ENCODE measurements around the gene CHAD.

Gene CHAD, protein sequence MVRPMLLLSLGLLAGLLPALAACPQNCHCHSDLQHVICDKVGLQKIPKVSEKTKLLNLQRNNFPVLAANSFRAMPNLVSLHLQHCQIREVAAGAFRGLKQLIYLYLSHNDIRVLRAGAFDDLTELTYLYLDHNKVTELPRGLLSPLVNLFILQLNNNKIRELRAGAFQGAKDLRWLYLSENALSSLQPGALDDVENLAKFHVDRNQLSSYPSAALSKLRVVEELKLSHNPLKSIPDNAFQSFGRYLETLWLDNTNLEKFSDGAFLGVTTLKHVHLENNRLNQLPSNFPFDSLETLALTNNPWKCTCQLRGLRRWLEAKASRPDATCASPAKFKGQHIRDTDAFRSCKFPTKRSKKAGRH

GRCh38 chr17:50468304-50469207, at the start of gene CHAD:
Gene CHAD (minus strand): TSS chr17:50468880. CDS start chr17:50468813, 67 bp downstream.
- DNase-seq, result no peak

DNA sequence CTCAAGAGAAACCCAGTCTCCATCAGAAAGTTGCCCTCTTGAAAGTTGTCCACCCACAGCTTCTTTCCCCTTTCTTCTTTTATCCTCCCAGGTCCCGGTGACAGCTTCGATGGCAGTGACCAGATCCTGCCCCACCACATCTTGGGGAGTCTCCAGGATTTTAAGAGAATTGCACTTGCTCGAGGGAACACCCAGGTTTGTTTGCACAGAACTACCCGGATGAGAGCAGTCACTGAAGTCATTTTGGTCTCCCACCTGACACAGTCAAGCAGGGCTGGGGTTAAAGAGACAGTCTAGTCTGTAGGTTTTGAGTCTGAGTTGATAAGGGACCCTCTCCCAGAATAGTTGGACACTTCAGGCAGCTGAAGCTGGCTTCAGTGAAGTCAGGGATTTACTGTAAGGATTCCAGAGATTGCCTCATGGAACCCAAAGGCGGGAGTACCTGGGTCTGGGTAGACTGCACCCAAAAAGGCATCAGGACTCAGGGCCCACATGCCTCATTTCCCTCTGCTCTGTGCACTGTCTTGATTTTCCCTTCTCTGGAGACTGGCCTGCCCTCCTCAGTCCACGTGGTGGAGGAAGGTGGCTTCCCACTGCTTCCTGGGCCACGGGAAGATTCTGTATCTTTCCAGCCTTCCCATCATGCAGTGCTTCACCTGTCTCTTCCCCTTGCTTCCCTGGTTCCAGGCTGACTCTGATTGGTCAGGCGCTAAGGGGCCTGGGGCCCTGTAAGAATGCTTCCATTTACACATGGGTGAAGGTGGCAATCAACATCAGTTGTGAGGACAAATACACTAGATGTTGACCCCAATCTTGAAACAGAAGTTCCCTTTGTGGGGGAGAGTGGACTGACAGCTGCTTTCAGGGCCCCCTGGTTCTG, 49.1 kb upstream of the CHAD start:
- no peak for DNase-seq

GRCh38 chr17:50517011-50517410, 48.3 kb upstream of the CHAD start:
- DNase-seq, result no peak

DNA sequence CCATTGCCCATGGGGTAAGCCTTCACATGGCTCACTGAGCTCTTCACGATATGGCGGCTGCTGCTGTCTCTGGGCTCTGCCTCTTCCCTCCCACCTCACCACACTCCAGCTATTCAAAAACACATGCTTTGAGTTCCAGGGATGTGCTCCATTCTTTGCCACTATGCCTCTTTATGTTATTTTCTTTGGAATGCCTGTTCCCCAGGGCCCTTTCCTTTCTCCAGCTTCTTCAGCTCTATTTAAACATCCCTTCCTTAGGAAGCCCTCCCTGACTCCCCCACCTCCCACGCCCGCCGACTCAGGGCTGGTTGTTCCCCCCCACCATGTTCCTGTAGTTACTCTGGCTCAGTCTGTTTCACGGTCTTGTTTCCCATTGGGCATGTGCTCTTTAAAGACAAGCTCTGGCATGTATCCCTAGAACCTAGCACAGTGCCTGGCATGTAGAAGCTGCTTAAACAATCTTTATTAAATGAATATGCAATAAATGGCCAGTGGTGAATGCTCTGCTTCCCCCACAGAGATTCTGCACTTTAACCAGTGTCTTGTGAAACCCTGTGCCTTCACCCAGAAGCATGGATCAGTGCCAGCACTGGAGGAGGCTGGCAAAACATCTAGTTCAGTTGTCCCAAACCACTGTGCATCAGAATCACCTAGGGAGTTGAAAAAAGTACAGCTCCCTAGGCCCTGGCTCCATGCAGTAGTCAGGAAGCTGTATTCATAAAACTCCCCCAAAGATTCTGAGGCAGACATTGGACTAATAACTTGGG, 46.4 kb upstream of the CHAD start:
- DNase-seq, result no peak

DNA sequence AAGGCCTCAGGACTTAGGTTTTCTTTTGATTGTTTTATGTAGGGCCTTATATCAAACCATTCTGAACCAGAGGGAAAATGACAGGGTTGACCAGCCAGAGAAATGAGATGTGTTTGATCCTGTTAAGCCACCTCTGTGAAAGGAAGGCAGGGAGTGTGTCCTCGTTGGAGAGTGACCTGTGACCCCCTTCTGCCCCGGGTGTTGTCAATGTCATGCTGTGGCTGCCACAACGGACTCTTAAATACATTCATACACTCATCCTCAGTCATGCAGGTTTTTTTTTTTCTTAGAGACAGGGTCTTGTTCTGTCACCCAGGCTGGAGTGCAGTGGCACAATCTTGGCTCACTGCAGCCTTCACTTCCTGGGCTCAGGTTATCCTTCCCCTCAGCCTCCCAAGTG, 45.7 kb upstream of the CHAD start:
- DNase-seq, result no peak

- DNase-seq, result no peak
Measured at GRCh38 chr17:50513495-50513894, 44.8 kb upstream of the CHAD start.

DNA sequence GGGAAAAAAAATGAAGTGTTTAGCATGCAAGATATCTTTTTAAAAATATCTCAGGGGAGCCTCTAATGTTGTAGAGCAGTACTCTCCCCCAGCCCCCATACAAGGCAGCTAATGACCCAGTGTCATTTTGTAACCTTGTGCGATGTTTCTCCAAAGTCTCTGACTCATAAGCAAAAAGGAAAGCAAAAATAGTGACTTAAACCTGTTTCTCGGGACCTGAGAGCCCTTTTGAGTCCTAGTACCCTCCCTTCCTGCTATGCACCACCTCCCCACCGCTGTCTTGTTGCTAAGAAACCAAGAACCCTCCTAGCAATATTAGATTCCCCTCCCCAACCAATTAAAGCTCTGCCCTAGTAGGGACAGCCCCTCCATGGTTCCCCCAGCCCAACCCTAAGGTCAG, 42.4 kb upstream of the CHAD start:
- no peak for DNase-seq

DNA sequence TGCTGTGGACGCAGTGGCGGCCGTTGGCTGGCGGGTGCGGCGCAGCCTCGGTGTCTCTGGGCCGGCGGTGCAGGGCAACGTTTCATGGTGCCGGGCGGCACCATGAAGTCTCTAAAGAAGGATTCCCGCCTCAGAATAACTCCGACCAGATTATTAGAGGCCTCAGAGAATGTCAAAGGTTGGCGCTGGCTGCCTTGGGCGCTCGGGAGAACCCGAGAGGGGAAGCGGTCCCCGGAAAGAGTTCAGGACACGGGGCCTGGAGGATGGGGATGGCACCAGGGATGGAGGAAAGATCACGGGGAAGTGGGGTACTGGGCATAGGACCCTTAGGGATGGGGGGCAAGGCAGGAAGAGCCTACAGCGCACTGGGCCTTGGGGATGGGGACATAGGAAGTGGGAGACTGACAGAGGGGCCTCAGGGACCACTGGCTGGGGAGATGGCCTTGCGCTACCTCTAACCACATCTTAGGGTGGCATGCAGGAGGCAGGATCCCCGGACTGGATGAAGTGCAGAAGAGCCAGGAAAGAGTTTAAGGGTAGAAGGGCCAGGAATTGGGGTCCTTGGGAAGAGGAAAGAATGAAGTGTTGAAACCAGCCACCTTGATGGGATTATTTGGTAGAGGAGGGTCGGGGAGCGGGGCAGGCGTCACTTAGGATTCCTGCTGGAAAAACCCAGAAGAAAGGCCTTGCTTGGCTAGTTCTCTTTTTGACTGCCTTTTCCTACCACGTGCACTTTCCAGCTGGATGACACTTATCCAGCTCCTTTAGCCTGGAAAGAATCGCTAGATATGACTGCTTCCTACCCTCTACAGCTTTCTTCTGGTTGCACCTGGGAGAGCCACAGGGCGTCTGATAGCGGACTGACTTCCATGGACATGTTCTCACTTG, 40.1 kb upstream of the CHAD start:
- no peak for DNase-seq

DNA sequence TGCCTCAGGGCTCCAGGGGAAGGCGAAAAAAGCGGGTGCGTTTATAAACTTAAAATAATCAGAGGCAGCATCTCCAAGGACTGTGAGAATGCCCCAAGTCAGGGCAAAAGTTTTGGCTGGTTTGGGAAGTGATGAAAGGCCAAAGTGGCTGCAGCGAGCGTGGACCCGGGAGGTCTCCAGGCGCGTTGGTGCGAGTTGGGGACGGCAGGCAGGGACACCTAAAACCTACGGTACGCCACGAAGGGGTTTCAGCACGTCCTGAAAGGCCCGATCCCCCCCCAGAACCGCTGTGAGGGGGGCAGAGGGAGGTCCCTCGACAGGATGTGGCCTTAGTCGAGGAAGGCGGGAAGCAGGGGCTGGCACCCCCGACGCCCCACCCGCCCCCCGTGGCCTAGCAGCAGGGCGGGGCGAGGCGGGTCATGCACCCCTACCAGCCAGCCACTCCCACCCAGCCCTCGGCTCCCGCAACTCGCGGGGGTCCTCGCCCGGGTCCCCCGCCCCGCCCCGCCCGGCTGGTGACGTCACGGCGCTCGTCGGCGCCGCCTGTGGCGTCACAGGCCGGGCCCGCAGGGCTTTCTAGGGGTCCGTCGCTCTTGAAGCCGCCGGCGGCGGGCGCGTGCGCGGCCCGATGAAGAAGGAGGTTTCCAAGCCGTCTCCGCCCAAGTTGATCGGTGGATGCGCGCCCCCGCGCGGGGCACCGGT, 39.3 kb upstream of the CHAD start, which contains the start of gene MYCBPAP:
TSS of gene MYCBPAP (plus strand) at position 569 of the 702 bp plus-strand sequence. CDS start 236 bp downstream, outside the sequence.
- DNase-seq, result no peak

GRCh38 chr17:50506298-50506697, 37.6 kb upstream of the CHAD start:
- no peak for DNase-seq

- DNase-seq, result no peak
Measured at GRCh38 chr17:50505591-50506130, 37.0 kb upstream of the CHAD start.

DNA sequence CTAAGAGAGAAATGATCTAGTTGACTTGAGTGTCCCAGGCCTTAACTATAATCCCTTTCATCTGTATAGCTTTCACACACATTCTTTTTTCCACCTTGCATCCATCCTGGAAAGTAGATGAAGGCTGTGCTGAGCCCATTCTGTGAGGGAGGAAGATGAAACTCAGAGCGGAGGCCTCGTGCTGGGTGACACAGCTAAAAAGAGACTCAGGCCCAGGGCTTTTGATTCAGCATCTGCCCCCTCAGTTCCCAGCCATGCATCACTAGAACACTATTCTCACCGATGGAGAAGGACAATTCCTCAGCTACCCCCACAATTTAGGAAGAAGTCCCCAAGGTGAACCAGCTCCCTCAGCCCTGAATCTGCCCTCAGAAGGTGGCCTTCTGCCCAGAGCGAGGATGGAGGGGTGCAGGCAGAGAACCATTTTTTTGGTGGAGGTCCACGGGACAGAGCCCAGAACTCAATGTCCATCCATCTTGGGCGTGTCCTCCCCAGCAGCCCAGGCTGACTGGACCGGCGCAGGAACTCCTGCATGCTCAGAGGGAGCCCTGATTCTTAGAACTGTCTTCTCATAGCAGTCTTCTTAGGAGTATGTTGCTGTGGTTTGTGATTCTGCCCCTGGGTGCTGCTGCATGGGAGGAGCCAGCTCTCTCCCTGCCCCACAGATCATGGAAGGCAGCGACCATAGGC, 33.8 kb upstream of the CHAD start:
- DNase-seq, result no peak

- no peak for DNase-seq
Measured at GRCh38 chr17:50501054-50501453, 32.4 kb upstream of the CHAD start.

GRCh38 chr17:50499721-50500120, 31.0 kb upstream of the CHAD start:
- DNase-seq, result no peak

GRCh38 chr17:50499270-50499669, 30.6 kb upstream of the CHAD start:
- DNase-seq, result no peak

DNA sequence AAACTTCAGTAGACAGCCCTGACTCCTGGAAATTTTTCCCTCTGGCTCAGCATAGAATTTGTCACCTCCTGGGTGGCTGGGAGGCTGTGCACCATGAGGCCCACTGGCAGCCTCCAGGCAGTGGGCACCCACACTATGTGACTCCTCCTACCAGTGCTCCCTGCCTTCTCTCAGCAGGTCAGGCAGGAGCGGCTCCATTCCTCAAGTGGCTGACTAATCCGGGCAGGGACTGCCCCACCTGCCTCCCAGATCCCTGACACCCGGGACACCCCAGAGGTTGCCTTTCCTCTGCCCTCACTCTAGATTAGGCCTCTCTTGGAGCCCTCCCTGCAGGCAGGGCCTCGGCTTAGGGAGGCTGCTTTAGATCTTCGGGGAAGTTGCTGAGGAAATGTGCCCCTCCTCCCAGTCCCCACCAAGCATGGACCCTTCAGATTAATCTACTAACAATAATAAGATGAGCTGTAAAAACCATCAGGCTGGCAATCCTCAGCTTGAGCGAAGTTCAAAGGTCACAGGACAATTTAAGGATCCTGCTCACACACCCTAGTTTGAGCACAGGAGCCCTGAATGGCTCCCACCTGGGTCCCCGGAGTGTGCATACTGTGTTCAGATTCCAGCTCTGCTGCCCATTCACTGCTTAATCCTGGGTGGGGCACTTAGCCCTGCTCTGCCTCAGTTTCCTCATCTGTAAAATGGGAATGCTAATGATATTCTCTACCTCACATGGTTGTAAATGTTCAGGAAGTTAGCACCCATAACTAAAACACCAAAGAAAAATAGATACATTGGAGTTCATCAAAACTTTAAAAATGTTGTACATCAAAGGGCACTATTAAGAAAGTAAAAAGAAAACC, 29.6 kb upstream of the CHAD start:
- DNase-seq, result no peak

DNA sequence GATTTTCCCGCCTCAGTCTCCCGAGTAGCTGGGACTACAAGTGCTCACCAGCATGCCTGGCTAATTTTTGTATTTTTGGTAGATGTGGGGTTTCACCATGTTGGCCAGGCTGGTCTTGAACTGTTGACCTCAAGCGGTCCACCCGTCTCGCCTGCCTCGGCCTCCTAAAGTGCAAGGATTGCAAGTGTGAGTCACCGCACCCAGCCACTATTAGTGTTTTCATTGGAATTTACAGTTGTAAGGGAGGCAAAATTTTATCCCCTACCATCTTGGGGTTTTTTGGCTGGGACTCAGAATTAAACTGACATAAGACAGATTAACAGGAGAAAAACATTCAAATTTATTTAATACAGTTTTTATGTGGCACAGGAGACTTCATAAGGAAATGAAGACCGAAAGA, 27.2 kb upstream of the CHAD start:
- DNase-seq, result no peak

- DNase-seq, result no peak
Measured at GRCh38 chr17:50495217-50495823, 26.6 kb upstream of the CHAD start.
